ENCODE measurements around the gene ZMPSTE24. TPM values are rescaled to one million over a fixed set of nuclear protein-coding genes. Genes with fewer than 3 reads are reported as not detected.

Gene ZMPSTE24
- polyA plus RNA-seq, 1 donor (not counting 4 experiments of a cell fraction or from before 2014, with no cell fraction given) = 73.4 TPM

GRCh38 chr1:40255231-40255630 is 2.8 kb upstream of the ZMPSTE24 start:
- no peaks in the 10 kb centered on the region for H3K9me3 ChIP-seq (ENCODE audit: control insufficient read depth, low read depth, low read length)
- H4K20me1 ChIP-seq (ENCODE audit: control insufficient read depth, extremely low read depth, insufficient read depth, low read length) = no peaks in the 10 kb centered on the region
- no peak overlapping the region for H2AFZ ChIP-seq (ENCODE audit: control insufficient read depth, low read length)
- peaks cover 2 to 4% of the 10 kb centered on the region in 2 experiments for H3K36me3 ChIP-seq (ENCODE audit: control insufficient read depth in 2 of 2, extremely low read depth in 1 of 2, insufficient read depth in 2 of 2, low read length in 2 of 2)
- no peak overlapping the region for H3K9ac ChIP-seq (ENCODE audit: control insufficient read depth, extremely low read depth, insufficient read depth, low read length)
- no peak overlapping the region for H3K4me3 ChIP-seq (ENCODE audit: control insufficient read depth in 2 of 3, extremely low read depth in 1 of 3, insufficient read depth in 2 of 3, low read depth in 1 of 3, low read length in 3 of 3)
- no peak overlapping the region for H3K4me2 ChIP-seq (ENCODE audit: control insufficient read depth, extremely low read depth, insufficient read depth, low read depth, low read length)
- no peak for FAIRE-seq
- no peaks in the 10 kb centered on the region for H3K9me1 ChIP-seq (ENCODE audit: control insufficient read depth, extremely low read depth, insufficient read depth, low read length)
- H3K27ac ChIP-seq (ENCODE audit: control insufficient read depth, insufficient read depth, low read length) = no peak overlapping the region
- TF ChIP-seq EZH2 (IDR thresholded peaks at IDR 0.05; ENCODE audit: low read length) (no peak), CTCF (optimal IDR thresholded peaks at IDR 0.05 in 1 of 3, IDR thresholded peaks at IDR 0.05 in 1 of 3, conservative IDR thresholded peaks at IDR 0.05 in 1 of 3; ENCODE audit: extremely low read depth in 1 of 3, insufficient read depth in 2 of 3, low read length in 3 of 3) (no peak)
- DNase-seq (ENCODE audit: low read depth, low spot score) = no peak
- no peaks in the 10 kb centered on the region for H3K27me3 ChIP-seq (ENCODE audit: control insufficient read depth, extremely low read depth, insufficient read depth, low read length)
- H3K79me2 ChIP-seq (ENCODE audit: control insufficient read depth, insufficient read depth, low read length) = peaks cover 38% of the 10 kb centered on the region
- dilution Hi-C loops (cut with MboI; ENCODE audit: extremely low pct_ligation_motif_present, low sequenced_read_pairs) = no loop called here
- peaks cover 12% of the 10 kb centered on the region for H3K4me1 ChIP-seq (ENCODE audit: control insufficient read depth, extremely low read depth, insufficient read depth, low read length)

GRCh38 chr1:40256401-40257084 is 1.5 kb upstream of the ZMPSTE24 start:
- Histone ChIP-seq H3K9me3 (ENCODE audit: control insufficient read depth, low read depth, low read length) (no peaks in the 10 kb centered on the region), H3K36me3 (ENCODE audit: control insufficient read depth in 2 of 2, extremely low read depth in 1 of 2, insufficient read depth in 2 of 2, low read length in 2 of 2) (peaks cover 7 to 16% of the 10 kb centered on the region in 2 experiments), H3K4me2 (ENCODE audit: control insufficient read depth, extremely low read depth, insufficient read depth, low read depth, low read length) (peak overlapping the region; percentile 97), H2AFZ (ENCODE audit: control insufficient read depth, low read length) (no peak overlapping the region), H3K4me1 (ENCODE audit: control insufficient read depth, extremely low read depth, insufficient read depth, low read length) (peaks cover 12% of the 10 kb centered on the region), H4K20me1 (ENCODE audit: control insufficient read depth, extremely low read depth, insufficient read depth, low read length) (no peaks in the 10 kb centered on the region), H3K79me2 (ENCODE audit: control insufficient read depth, insufficient read depth, low read length) (peaks cover 47% of the 10 kb centered on the region), H3K27ac (ENCODE audit: control insufficient read depth, insufficient read depth, low read length) (peak overlapping the region; percentile 98), H3K27me3 (ENCODE audit: control insufficient read depth, extremely low read depth, insufficient read depth, low read length) (no peaks in the 10 kb centered on the region), H3K9ac (ENCODE audit: control insufficient read depth, extremely low read depth, insufficient read depth, low read length) (peak overlapping the region; percentile 97), H3K9me1 (ENCODE audit: control insufficient read depth, extremely low read depth, insufficient read depth, low read length) (no peaks in the 10 kb centered on the region), H3K4me3 (ENCODE audit: control insufficient read depth in 2 of 3, extremely low read depth in 1 of 3, insufficient read depth in 2 of 3, low read depth in 1 of 3, low read length in 3 of 3) (peak overlapping the region; percentile 77 to 85 (median 78))
- FAIRE-seq = no peak
- dilution Hi-C loops (cut with MboI; ENCODE audit: extremely low pct_ligation_motif_present, low sequenced_read_pairs) = no loop called here
- TF ChIP-seq EZH2 (IDR thresholded peaks at IDR 0.05; ENCODE audit: low read length) (no peak), CTCF (optimal IDR thresholded peaks at IDR 0.05 in 1 of 3, IDR thresholded peaks at IDR 0.05 in 1 of 3, conservative IDR thresholded peaks at IDR 0.05 in 1 of 3; ENCODE audit: extremely low read depth in 1 of 3, insufficient read depth in 2 of 3, low read length in 3 of 3) (no peak)
- DNase-seq (ENCODE audit: low read depth, low spot score) = no peak
